Measurements from ENCODE around the gene XRCC4.

XRCC4 gene

GRCh38 chr5:83035373-83036100, 41.8 kb upstream of the XRCC4 start:
- TF ChIP-seq CTCF (IDR thresholded peaks at IDR 0.05; ENCODE audit: unreplicated experiment in 3 of 3) = no peak
- H3K27me3 Mint-ChIP-seq (ENCODE audit: low read depth) = no peaks in the 10 kb centered on the region
- H3K27ac Mint-ChIP-seq = peak overlapping the region; percentile 12 to 86 (median 81)
- H3K4me1 Mint-ChIP-seq = peaks cover 32% of the 10 kb centered on the region
- H3K4me3 Mint-ChIP-seq = peak overlapping the region in 1 of 3 experiments; percentile 41
- H3K9me3 Mint-ChIP-seq = no peaks in the 10 kb centered on the region
- H3K36me3 Mint-ChIP-seq (ENCODE audit: low read depth) = no peaks in the 10 kb centered on the region

GRCh38 chr5:83036991-83037575, 40.3 kb upstream of the XRCC4 start:
- H3K4me1 Mint-ChIP-seq = peaks cover 32% of the 10 kb centered on the region
- H3K4me3 Mint-ChIP-seq = no peak overlapping the region
- no peak for TF ChIP-seq CTCF (IDR thresholded peaks at IDR 0.05; ENCODE audit: unreplicated experiment in 3 of 3)
- H3K9me3 Mint-ChIP-seq = no peaks in the 10 kb centered on the region
- no peaks in the 10 kb centered on the region for H3K27me3 Mint-ChIP-seq (ENCODE audit: low read depth)
- peak overlapping the region in 2 of 3 experiments; percentile 62 to 86 for H3K27ac Mint-ChIP-seq
- H3K36me3 Mint-ChIP-seq (ENCODE audit: low read depth) = no peaks in the 10 kb centered on the region

GRCh38 chr5:83038924-83039323, 38.4 kb upstream of the XRCC4 start:
- Mint-ChIP-seq H3K27ac (no peak overlapping the region), H3K4me3 (no peak overlapping the region), H3K27me3 (ENCODE audit: low read depth) (no peaks in the 10 kb centered on the region), H3K9me3 (no peaks in the 10 kb centered on the region), H3K4me1 (peaks cover 32% of the 10 kb centered on the region), H3K36me3 (ENCODE audit: low read depth) (no peaks in the 10 kb centered on the region)
- no peak for TF ChIP-seq CTCF (IDR thresholded peaks at IDR 0.05; ENCODE audit: unreplicated experiment in 3 of 3)

GRCh38 chr5:83042507-83042906, 34.8 kb upstream of the XRCC4 start:
- no peaks in the 10 kb centered on the region for H3K36me3 Mint-ChIP-seq (ENCODE audit: low read depth)
- H3K9me3 Mint-ChIP-seq = no peaks in the 10 kb centered on the region
- H3K27me3 Mint-ChIP-seq (ENCODE audit: low read depth) = no peaks in the 10 kb centered on the region
- TF ChIP-seq CTCF (IDR thresholded peaks at IDR 0.05; ENCODE audit: unreplicated experiment in 3 of 3) = no peak
- no peak overlapping the region for H3K4me3 Mint-ChIP-seq
- peaks cover under 1% of the 10 kb centered on the region for H3K4me1 Mint-ChIP-seq
- no peak overlapping the region for H3K27ac Mint-ChIP-seq

GRCh38 chr5:83044926-83045325, 32.4 kb upstream of the XRCC4 start:
- Mint-ChIP-seq H3K27me3 (ENCODE audit: low read depth) (no peaks in the 10 kb centered on the region), H3K4me1 (peaks cover 11% of the 10 kb centered on the region), H3K9me3 (no peaks in the 10 kb centered on the region), H3K36me3 (ENCODE audit: low read depth) (peaks cover 8% of the 10 kb centered on the region), H3K27ac (no peak overlapping the region), H3K4me3 (no peak overlapping the region)
- no peak for TF ChIP-seq CTCF (IDR thresholded peaks at IDR 0.05; ENCODE audit: unreplicated experiment in 3 of 3)

- no peaks in the 10 kb centered on the region for H3K9me3 Mint-ChIP-seq
- H3K4me3 Mint-ChIP-seq = no peak overlapping the region
- no peaks in the 10 kb centered on the region for H3K27me3 Mint-ChIP-seq (ENCODE audit: low read depth)
- H3K27ac Mint-ChIP-seq = peak overlapping the region in 2 of 3 experiments; percentile 24 to 68
- no peak for TF ChIP-seq CTCF (IDR thresholded peaks at IDR 0.05; ENCODE audit: unreplicated experiment in 3 of 3)
- peaks cover 33% of the 10 kb centered on the region for H3K36me3 Mint-ChIP-seq (ENCODE audit: low read depth)
- peaks cover 22% of the 10 kb centered on the region for H3K4me1 Mint-ChIP-seq
Measured at GRCh38 chr5:83048277-83048676, 29.1 kb upstream of the XRCC4 start.

Measured in nephron (organoid).